HG02623 (cell line): ENCODE results near the gene NDUFB10.
A peak's percentile ranks its signal among the peaks of the same experiment; 100 is the strongest.

Source experiments
- ATAC-seq: cut with Tn5 transposase; IDR thresholded peaks from one replicate; pipeline ENCODE4 v1.9.1; 2021; ENCODE audit warnings: moderate library complexity; ENCODE audit not compliant: unreplicated experiment

NDUFB10 gene

DNA sequence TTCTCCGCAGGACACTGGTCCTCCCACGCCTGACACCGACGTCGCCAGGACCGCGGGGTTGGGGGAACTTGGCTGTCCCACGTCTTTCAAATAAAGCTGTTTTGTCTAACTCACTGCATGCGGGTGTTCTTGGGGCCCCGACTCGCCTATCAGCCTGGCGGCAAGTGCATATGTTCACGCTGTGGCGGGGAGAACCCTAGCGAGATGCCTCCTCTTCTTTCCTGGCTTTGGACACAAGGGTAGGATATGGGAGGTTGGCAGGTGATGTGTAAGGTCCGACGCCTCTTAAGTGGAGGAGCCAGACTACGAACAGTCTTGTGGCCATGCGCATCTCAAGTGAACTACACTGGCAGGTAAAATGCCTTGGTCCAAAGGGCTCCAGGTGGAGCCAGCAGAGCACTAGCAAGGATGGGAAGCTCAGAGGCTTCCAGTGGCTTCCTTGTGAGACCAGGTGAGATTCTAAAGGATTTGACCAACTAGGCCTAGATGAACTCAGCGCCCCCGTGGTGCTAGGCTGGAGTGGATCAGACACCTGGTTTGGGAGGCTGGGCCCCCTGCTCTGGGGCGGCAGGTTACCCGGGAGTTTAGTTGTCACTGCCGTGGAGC lies 6.2 kb downstream of the NDUFB10 start:
- ATAC-seq, result no peak

DNA sequence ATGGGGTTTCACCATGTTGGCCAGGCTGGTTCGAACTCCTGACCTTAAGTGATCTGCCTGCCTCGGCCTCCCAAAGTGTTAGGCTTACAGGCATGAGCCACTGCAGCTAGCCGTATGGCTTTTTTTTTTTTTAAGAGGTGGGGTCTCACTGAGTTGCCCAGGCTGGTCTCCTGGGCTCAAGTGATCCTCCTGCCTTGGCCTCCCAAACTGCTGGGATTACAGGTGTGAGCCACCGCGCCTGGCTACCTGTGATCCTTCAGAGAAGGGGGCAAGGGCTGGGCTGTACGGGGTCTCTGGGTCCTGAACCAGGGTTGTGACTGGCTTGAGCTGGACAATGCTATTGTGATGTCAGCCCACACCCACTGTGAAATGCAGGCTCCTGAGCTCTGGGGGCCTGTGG lies 7.1 kb downstream of the NDUFB10 start, which contains the start of gene RNF151:
Gene RNF151 (plus strand): TSS at position 397 of the 400 bp plus-strand sequence. CDS start 26 bp downstream, outside the sequence.
- ATAC-seq, result no peak

DNA sequence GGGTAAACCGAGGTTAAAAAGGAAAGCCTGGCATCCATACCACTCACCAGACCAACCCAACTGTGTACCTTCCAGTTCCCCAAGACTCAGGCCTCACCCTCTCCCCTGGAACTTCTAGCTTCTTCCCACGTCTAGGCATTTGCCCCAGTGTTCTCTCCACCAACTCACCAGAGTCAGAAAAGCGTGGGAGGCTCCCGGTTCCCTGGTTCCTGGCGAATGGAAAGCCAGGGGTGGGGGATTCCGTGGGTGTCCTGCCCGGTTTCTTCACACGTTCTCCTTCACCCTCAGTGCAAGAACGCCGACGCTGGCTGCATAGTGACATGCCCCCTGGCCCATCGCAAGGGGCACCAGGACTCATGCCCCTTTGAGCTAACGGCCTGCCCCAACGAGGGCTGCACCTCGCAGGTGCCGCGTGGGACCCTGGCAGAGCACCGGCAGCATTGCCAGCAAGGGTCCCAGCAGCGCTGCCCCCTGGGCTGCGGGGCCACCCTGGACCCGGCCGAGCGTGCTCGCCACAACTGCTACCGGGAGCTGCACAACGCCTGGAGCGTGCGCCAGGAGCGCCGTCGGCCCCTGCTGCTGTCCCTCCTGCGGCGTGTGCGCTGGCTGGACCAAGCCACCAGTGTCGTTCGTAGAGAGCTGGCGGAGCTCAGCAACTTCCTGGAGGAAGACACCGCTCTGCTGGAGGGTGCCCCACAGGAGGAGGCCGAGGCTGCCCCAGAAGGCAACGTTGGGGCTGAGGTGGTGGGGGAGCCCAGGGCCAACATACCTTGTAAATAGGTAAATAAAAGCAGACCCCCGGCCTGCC lies 9.0 kb downstream of the NDUFB10 start:
- no peak for ATAC-seq

DNA sequence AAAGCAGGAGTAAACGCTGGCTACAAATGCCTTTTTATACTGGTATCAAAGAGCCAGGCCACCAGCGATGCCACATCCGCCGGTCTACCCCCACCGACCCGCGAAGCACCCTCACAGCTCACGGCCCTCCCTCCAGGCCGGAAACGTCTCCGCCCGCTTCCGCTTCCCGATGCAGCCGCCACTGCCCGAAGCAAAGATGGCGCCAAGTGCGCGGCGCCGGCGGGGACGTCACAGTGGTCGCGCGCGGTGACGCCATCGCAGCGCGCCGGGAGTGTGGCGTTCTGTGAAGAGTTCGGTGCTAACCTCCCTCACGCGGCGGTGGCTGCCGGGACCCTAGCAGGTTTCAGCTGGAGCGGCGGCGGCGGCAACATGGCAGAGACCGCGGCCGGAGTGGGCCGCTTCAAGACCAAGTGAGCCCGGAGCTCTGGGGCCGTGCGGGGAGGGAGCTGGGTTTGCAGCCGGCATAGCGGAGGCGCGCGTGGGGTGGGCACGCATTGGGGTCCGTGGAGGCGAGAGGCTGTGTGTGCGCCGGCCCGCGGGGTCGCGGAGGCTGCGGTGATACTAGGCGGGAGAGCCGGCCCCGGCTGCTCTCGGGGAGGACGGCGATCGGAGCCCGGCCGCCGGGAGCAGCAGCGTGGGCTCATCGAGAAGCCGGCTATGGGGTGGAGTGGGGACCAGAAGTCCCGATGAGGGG lies 12.6 kb downstream of the NDUFB10 start, which contains the start of gene TBL3:
Gene TBL3 (plus strand): TSS at position 258 of the 694 bp plus-strand sequence. CDS start 112 bp downstream, at position 370.
- ATAC-seq, result peak; percentile 80

DNA sequence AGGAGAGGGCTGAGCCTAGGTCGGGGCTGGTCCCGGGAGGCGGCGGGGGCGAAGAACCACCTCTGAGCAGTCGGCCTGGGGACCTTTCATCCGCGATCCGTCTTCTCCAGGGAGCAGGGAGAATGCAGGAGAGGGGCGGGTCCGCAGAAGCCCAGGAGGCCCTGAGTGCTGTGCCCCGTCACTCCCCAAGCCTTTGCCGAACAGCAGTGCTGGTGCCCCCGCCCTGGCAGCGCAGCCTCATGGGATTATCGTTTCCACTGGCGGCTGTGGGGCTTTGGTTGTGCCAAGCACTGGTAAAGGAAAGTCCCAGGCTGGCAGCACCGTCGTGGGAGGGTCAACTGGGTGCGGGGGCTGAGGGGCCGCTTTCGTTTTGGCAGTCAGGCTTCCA lies 13.1 kb downstream of the NDUFB10 start:
- no peak for ATAC-seq

DNA sequence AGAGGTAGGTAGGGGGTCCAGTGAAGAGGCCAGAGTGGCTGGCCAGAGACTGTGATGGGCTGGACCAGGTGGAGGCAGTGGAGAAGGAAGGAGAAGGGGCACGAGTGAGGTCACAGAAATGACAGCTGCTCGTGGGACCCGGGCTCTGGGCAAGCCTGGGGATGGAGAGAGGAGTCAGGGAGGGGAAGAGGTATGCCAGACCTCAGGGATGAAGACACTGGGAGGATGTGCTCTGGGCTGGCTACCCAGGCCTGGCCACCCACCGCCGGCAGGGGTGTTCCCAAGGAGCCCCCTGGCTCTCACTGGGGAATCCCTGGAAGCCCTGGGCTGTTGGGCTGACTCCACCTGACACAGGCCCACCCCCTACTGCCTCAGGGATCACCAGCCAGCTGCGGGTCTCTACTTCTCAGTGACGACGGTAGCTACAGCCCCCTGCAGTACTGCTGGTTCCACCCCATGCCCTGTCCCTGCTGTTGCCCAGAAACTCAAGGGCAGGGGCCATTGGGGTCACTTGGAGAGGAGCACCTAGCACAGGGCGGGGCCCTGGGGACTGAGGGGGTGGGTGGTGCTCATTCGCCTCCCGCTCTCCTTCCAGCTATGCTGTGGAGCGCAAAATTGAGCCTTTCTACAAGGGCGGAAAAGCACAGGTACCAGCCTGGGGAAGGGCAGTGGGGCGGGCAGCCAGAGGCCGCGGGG lies 14.3 kb downstream of the NDUFB10 start:
- ATAC-seq, result no peak

DNA sequence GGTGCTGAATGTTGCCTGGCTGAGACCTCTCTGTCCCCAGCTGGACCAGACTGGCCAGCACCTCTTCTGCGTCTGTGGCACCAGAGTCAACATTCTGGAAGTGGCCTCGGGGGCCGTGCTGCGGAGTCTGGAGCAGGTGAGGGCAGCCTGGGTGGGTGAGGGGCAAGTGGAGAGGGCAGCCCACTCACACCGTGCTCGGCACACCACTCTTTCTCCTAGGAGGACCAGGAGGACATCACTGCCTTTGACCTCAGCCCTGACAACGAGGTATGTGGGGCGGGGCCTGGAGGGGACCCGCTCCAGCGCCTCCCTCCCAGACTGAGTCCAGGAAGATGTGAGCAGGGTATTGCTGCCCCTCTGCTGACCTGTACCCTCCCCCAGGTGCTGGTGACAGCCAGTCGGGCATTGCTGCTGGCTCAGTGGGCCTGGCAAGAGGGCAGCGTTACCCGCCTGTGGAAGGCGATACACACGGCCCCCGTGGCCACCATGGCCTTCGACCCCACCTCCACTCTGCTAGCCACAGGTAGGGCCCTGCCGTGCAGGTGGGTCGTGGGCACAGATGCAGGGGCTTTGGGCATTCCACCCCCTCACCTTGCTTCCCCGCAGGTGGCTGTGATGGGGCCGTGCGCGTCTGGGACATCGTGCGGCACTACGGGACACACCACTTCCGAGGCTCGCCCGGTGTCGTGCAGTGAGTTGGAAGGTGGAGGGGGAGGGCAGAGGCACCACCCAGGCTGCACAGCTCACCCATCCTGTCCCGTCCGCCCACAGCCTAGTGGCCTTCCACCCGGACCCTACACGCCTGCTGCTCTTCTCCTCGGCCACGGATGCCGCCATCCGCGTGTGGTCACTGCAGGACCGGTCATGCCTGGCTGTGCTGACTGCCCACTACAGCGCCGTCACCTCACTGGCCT lies 15.1 kb downstream of the NDUFB10 start:
- no peak for ATAC-seq

DNA sequence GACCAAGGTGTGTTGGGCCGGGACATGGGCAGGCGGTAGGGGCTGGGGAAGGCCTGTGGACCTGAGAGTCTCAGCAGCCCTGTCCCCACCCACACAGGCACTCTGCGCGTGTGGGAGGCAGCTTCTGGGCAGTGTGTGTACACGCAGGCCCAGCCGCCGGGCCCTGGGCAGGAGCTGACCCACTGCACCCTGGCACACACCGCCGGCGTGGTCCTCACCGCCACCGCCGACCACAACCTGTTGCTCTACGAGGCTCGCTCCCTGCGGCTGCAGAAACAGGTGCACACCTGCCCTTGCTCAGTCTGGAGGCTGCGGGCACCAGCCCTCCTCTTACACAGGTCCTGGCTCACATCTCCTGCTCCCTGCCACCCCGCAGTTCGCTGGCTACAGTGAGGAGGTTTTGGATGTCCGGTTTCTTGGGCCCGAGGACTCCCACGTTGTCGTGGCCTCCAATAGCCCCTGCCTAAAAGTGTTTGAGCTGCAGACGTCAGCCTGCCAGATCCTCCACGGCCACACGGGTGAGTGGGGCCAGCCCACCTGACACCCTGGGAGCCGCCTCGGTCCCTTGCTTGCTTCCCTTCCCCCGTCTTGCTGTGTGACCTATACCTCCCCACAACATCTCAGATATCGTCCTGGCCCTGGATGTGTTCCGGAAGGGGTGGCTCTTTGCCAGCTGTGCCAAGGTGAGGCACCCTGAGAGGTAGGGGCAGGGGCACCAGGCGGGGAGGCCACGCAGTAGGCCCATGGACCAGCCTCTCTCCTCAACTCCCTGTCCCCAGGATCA lies 16.3 kb downstream of the NDUFB10 start:
- ATAC-seq, result no peak

DNA sequence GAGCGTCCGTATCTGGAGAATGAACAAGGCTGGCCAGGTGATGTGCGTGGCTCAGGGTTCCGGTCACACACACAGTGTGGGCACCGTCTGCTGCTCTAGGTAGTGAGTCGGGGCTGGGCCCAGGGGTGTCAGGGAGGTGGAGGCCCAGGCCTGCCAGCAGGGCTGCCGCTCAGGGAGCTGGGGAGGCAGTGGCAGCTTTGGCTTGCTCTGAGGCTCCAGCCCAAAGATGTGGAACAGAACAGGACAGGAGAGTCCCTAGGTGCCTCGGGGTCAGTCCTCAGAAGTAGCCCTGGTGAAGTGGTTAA lies 16.8 kb downstream of the NDUFB10 start:
- no peak for ATAC-seq

DNA sequence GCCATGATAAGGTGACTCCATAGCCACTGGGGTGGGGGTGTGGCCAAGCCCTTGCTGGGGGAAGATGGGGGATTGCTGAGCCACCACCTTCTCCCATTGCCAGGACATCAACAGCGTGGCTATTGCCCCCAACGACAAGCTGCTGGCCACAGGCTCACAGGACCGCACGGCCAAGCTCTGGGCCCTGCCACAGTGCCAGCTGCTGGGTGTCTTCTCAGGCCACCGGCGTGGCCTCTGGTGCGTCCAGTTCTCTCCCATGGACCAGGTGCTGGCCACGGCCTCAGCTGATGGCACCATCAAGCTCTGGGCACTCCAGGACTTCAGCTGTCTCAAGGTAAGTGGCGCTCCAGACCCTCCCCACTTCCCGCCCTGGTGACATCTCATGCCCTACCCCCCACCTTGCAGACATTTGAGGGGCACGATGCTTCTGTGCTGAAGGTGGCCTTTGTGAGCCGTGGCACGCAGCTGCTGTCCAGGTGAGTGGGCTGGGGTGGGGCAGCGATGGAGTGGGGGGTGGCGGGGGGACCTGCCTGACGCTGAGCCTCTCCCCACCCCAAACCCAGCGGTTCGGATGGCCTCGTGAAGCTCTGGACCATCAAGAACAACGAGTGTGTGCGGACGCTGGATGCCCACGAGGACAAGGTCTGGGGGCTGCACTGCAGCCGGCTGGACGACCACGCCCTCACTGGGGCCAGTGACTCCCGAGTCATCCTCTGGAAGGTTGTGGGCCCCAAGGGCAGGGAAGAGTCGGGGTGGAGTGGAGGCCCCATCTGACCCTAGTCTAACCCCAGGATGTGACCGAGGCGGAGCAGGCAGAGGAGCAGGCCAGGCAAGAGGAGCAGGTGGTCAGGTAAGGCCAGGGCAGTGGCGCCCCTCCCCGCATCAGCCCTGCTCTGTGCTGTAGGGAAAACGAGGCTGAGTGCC lies 17.9 kb downstream of the NDUFB10 start:
- no peak for ATAC-seq

DNA sequence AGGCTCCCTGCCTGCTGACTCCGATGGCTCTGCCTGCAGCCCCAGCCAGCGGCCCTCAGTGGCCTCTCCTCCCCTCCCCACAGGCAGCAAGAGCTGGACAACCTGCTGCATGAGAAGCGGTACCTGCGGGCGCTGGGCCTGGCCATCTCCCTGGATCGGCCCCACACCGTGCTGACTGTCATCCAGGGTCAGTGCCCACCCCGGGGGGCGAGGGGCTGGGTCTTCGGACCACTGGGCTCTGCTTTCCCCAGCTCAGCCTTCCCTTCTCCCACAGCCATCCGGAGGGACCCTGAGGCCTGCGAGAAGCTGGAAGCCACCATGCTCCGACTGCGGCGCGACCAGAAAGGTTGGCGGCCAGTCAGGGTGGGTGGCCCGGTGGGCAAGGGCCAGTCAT lies 18.5 kb downstream of the NDUFB10 start:
- ATAC-seq, result no peak

DNA sequence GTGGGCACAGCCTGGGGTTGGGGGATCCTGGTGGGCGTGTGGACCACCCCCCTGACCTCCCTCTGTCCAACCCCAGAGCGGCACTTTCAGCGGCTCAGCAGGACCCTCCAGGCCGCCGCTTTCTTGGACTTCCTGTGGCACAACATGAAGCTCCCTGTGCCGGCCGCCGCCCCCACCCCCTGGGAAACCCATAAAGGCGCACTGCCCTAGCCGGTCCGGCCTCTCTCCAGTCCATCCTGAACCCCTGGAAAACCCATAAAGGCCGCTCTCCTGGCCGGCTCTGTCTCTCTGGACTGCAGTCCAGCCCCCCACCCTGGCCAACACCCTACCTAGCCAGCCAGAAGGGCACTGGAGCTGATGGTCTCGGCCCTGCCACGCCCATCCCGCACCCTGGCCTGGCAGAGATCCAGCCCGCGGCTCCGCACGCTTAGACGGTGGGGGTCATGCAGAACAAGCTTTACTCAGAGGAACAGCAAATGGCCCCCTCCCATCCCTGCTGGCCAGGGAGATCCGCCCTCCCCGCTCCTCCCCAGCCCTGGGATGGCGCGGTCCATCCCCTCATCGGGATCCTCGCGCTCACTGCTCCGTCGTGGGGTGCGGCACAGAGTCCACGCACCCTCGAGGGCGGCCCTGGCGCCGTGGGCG lies 19.3 kb downstream of the NDUFB10 start:
- ATAC-seq, result no peak

DNA sequence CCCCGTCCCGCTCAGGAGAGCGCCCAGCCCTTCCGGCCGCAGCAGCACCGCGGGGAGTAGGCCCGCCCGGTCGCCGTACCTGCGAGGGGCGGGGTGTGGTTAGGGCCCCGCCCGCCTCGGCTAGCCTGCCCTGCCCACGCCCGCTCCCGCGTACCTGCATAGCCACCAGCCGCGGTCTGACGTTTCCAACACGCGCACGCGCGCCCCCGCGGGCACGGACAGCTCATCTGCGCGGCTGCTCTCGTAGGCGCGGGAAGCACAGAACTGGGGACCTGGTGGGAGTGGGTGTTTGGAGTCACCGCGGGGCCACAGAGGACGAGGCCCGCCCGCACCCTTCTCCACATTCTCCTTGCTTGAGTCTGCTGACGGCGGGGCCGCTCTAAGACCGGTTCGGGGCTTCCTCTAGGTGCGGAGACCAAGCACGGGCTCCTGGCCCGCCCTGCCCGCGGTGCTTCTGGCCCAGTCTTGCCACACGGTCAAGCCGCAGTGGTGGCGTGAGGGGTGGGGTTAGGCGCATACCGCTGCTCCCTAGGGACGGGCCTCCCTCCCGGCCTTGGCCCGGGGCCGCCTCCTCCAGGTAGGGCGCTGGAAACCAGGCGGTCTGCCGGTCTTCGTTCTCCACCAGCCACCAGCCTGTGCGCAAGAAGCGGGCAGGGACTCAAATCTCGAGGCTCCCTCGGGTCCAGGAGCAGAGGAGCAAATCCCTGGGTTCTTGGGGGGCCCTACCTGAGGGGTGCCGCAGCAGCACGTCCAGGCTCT lies 20.1 kb downstream of the NDUFB10 start:
- ATAC-seq, result no peak

DNA sequence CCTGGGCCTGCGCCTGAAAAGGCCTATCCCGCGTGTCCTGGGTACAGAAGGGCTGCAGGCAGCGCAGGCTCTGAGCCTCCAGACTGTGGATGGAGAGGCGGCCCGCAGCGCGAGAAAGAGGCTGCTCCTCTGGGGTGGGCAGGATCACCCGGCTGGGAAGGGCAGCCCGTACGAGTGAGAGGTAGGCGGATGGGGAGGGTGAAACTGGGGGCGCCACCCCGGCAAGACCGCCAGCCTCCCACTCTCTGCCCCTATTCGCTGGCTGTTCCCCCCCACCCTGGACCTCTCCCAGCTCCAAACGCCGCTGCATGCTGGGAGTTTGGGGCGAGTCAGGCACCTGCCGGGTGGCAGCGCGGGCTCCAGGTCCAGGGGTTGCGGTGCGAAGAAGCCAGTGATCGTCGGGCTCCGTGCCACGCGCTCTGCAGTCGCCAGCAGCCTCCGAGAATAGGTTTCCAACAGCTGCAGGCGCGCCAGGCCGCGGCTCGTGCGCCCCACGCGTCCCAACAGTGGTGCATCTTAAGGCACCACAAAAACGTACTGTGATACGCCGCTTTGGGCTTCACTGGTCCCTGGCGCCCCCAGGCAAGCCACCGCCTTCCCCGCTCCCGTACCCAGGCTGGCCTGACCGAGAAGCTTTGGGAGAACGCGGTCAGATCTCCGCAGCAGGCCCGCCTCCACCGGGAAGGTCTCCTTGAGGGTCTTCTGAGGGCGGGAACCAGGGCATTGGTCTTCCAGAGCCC lies 20.9 kb downstream of the NDUFB10 start:
- ATAC-seq, result no peak

DNA sequence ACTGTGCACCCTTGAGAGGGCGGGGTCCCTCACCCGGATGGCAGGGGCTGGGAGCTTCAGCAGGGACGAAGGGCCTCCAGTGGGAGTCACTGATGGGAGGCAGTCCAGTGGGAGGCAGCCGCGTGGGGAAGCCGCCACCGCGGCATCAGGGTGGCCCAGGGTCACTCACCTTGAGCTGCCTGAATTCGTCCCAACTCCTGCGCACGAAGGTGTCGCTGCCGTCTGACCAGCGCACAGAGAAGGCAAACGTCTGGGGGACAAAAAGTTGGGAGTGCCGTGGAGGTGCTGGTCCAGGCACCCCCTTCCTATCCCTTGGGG lies 21.4 kb downstream of the NDUFB10 start:
- no peak for ATAC-seq

DNA sequence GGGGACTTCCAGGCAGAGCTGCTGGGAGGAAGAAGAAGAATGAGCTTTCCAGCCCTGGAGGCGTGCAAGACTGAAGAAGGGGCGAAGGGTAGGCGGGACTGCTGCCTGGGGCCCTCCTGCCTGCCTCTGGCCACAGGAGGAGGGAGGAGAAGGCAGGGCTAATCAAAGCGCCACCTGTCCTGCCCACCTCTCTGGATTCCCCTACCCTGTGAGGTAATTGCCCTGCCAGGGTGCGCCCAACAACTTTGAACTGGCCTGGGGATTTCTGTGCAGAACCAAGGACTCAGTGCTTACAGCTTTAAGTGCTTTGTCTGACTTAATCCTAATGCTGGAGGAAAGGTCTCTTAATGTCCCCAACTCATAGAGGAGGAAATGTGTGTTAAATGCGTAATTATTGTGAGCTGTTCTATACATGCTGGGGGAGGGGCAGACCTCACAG lies 22.1 kb downstream of the NDUFB10 start, which contains the start of gene NOXO1:
Gene NOXO1 (minus strand): TSS at position 72 of the 439 bp plus-strand sequence. CDS start 290 bp downstream, outside the sequence.
- no peak for ATAC-seq
